ENCODE results near the gene MAD1L1.

Gene MAD1L1

GRCh38 chr7:2260820-2261219 is 28.1 kb upstream of the MAD1L1 start:
- TF ChIP-seq CTCF (conservative IDR thresholded peaks at IDR 0.05; ENCODE audit: control insufficient read depth, insufficient read depth, low read depth, low read length) = no peak
- H3K4me3 ChIP-seq (ENCODE audit: control insufficient read depth, low read depth, low read length) = no peak overlapping the region
- no peak for DNase-seq (ENCODE audit: low read depth)

GRCh38 chr7:2259480-2259879 is 26.7 kb upstream of the MAD1L1 start:
- DNase-seq (ENCODE audit: low read depth) = no peak
- H3K4me3 ChIP-seq (ENCODE audit: control insufficient read depth, low read depth, low read length) = no peak overlapping the region
- TF ChIP-seq CTCF (conservative IDR thresholded peaks at IDR 0.05; ENCODE audit: control insufficient read depth, insufficient read depth, low read depth, low read length) = no peak

DNA sequence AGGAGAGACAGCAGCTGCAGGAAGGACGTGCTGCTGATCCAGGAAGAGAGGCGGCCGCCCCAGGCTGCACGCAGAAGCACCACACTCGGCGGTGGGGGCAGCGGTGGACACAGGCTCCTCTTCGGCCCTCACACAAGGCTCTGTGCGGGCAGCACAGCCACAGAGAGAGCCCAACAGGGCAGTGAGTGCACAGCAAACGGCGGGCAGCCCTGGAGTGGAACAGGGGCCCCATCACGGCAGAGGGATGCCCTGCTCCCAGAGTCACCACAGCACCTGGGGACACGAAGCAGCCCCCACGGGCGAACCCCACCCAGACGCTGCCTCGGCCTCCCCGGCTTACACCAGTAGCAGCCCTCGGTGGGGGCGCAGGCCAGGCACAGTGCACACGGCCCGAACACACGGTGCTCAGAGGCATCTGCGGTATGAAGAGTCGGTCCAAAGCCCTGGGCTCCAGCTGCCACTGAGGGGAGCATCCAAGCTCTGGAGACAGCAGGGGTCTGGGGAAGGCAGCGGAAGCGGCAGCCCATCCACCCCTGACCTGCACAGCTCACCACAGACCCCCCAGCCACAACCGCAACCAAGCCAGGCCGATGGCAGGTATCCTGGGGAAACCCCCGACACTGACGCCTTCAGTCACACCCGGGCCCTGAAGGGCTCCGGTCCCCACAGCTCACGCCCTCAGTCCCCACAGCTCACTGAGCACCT is 26.1 kb upstream of the MAD1L1 start:
- no peak overlapping the region for H3K4me3 ChIP-seq (ENCODE audit: control insufficient read depth, low read depth, low read length)
- DNase-seq (ENCODE audit: low read depth) = no peak
- no peak for TF ChIP-seq CTCF (conservative IDR thresholded peaks at IDR 0.05; ENCODE audit: control insufficient read depth, insufficient read depth, low read depth, low read length)

- no peak for TF ChIP-seq CTCF (conservative IDR thresholded peaks at IDR 0.05; ENCODE audit: control insufficient read depth, insufficient read depth, low read depth, low read length)
- no peak for DNase-seq (ENCODE audit: low read depth)
- H3K4me3 ChIP-seq (ENCODE audit: control insufficient read depth, low read depth, low read length) = no peak overlapping the region
Observed at GRCh38 chr7:2257651-2258050, 24.9 kb upstream of the MAD1L1 start.

DNA sequence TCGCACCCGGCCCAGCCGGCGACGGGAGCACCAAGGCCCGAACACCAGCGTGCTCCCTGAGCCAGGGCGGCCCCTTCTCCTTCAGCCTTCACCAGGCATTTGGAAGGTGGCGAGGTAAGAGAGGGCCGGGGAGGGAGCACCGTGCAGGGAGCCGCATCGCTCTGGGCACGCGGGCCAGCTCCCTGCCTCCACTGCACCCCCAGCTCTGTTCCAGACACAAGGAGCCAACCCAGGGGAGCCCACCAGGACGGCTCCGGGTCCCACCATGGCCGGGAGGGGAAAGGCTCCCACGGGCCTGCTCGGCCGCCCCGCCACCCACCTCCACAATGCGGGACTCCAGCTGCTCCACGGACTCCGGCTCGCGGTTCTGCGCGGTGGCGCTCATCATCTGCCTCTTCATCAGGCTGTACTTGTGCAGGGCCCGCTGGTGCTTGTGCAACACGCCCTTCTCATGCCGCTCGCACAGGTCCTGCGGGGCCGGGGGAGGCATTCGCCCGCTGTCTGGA is 24.4 kb upstream of the MAD1L1 start:
- H3K4me3 ChIP-seq (ENCODE audit: control insufficient read depth, low read depth, low read length) = no peak overlapping the region
- no peak for TF ChIP-seq CTCF (conservative IDR thresholded peaks at IDR 0.05; ENCODE audit: control insufficient read depth, insufficient read depth, low read depth, low read length)
- no peak for DNase-seq (ENCODE audit: low read depth)

GRCh38 chr7:2256306-2257045 is 23.7 kb upstream of the MAD1L1 start:
- no peak overlapping the region for H3K4me3 ChIP-seq (ENCODE audit: control insufficient read depth, low read depth, low read length)
- no peak for TF ChIP-seq CTCF (conservative IDR thresholded peaks at IDR 0.05; ENCODE audit: control insufficient read depth, insufficient read depth, low read depth, low read length)
- DNase-seq (ENCODE audit: low read depth) = no peak

Data from fibroblast of mammary gland (primary cell).